Astrocyte of the hippocampus (primary cell): ENCODE results near the gene RBP4.

ENCODE experiments used
- DNase-seq: peaks from one replicate; pipeline ENCODE4 v3.0.0; 2011; ENCODE audit warnings: low read depth, low spot score

Gene RBP4

GRCh38 chr10:93601146-93601773 lies at the start of gene RBP4:
RBP4 (minus strand) TSS chr10:93601235; CDS start chr10:93601028, 207 bp downstream.
- peak; percentile 44 for DNase-seq

GRCh38 chr10:93639791-93640190 lies 38.8 kb upstream of the RBP4 start:
- DNase-seq, result no peak

- no peak for DNase-seq
Observed at GRCh38 chr10:93630625-93631557, 29.9 kb upstream of the RBP4 start.

- no peak for DNase-seq
Observed at GRCh38 chr10:93629647-93630305, 28.7 kb upstream of the RBP4 start.

GRCh38 chr10:93628858-93629257 lies 27.8 kb upstream of the RBP4 start:
- DNase-seq, result no peak

GRCh38 chr10:93622942-93623341 lies 21.9 kb upstream of the RBP4 start:
- DNase-seq, result no peak

GRCh38 chr10:93620925-93621324 lies 19.9 kb upstream of the RBP4 start:
- no peak for DNase-seq

GRCh38 chr10:93615576-93616235 lies 14.7 kb upstream of the RBP4 start:
- DNase-seq, result no peak

GRCh38 chr10:93614101-93614825 lies 13.2 kb upstream of the RBP4 start:
- no peak for DNase-seq

- DNase-seq, result no peak
Observed at GRCh38 chr10:93613126-93613525, 12.1 kb upstream of the RBP4 start.

- DNase-seq, result no peak
Observed at GRCh38 chr10:93612311-93612710, 11.3 kb upstream of the RBP4 start, which contains the start of gene PDE6C. PDE6C (plus strand) TSS chr10:93612537; CDS start chr10:93612726, 189 bp downstream.

- DNase-seq, result no peak
Observed at GRCh38 chr10:93608421-93608820, 7.4 kb upstream of the RBP4 start.

GRCh38 chr10:93604146-93604545 lies 3.1 kb upstream of the RBP4 start:
- DNase-seq, result no peak

- DNase-seq, result no peak
Observed at GRCh38 chr10:93603023-93603422, 2.0 kb upstream of the RBP4 start.

GRCh38 chr10:93601774-93602162 lies 733 bp upstream of the RBP4 start:
- no peak for DNase-seq

GRCh38 chr10:93600446-93601145 lies 439 bp downstream of the RBP4 start:
- DNase-seq, result peak; percentile 73

GRCh38 chr10:93599778-93600177 lies 1.3 kb downstream of the RBP4 start:
- no peak for DNase-seq

GRCh38 chr10:93599335-93599734 lies 1.7 kb downstream of the RBP4 start:
- DNase-seq, result no peak

- no peak for DNase-seq
Observed at GRCh38 chr10:93598157-93598556, 2.9 kb downstream of the RBP4 start.

GRCh38 chr10:93597075-93597599 lies 3.9 kb downstream of the RBP4 start:
- DNase-seq, result no peak
